GM19351 (cell line): ENCODE measurements around the gene TLR3.
A peak's percentile ranks its signal among the peaks of the same experiment; 100 is the strongest.

Experiments
- ATAC-seq: cut with Tn5 transposase; IDR thresholded peaks from one replicate; pipeline ENCODE4 v1.9.1; 2021; ENCODE audit warnings: mild to moderate bottlenecking, moderate library complexity; ENCODE audit not compliant: unreplicated experiment

Gene TLR3

GRCh38 chr4:186104890-186105646 is 36.1 kb downstream of the TLR3 start:
- ATAC-seq = peak; percentile 41

- ATAC-seq = peak; percentile 24
Observed at GRCh38 chr4:186105647-186106321, 36.8 kb downstream of the TLR3 start.

- no peak for ATAC-seq
Observed at GRCh38 chr4:186107947-186108346, 39.0 kb downstream of the TLR3 start.

GRCh38 chr4:186108391-186108790 is 39.4 kb downstream of the TLR3 start:
- ATAC-seq = no peak

- no peak for ATAC-seq
Observed at GRCh38 chr4:186109245-186109644, 40.3 kb downstream of the TLR3 start.

GRCh38 chr4:186116697-186117096 is 47.7 kb downstream of the TLR3 start:
- ATAC-seq = no peak

- ATAC-seq = no peak
Observed at GRCh38 chr4:186118582-186118981, 49.6 kb downstream of the TLR3 start.

GRCh38 chr4:186121057-186121456 is 52.1 kb downstream of the TLR3 start:
- no peak for ATAC-seq

GRCh38 chr4:186128842-186129241 is 59.9 kb downstream of the TLR3 start:
- ATAC-seq = no peak

GRCh38 chr4:186131935-186132334 is 63.0 kb downstream of the TLR3 start:
- no peak for ATAC-seq

- peak; percentile 15 for ATAC-seq
Observed at GRCh38 chr4:186132577-186133242, 63.8 kb downstream of the TLR3 start.

- peak; percentile 98 for ATAC-seq
Observed at GRCh38 chr4:186134257-186134656, 65.3 kb downstream of the TLR3 start.

- no peak for ATAC-seq
Observed at GRCh38 chr4:186134861-186135260, 65.9 kb downstream of the TLR3 start.

- ATAC-seq = peak; percentile 56
Observed at GRCh38 chr4:186137196-186137794, 68.3 kb downstream of the TLR3 start.
